Ureter (tissue), 1 donor: Measurements from ENCODE around the gene DERA. TPM values are rescaled to one million over a fixed set of nuclear protein-coding genes. Genes with fewer than 3 reads are reported as not detected.
"Not testable (repeated sequence)": the region's sequence is repeated elsewhere in the genome, so short reads cannot be mapped to it uniquely, and the experiment has no call there.

Experiments
- DNase-seq: peaks from one replicate; pipeline ENCODE4 v3.0.0-alpha.2; 2020; ENCODE audit warnings: low spot score
- total RNA-seq: library from RNA; stranded (reverse); gene quantifications from one replicate; pipeline ENCODE4 v1.2.4, GENCODE V29; 2023
- donor health status: DM: yes; HTN: yes; CAD: no.

The DERA gene
- total RNA-seq, 1 donor from 2014 or later: 23.1 TPM

DNA sequence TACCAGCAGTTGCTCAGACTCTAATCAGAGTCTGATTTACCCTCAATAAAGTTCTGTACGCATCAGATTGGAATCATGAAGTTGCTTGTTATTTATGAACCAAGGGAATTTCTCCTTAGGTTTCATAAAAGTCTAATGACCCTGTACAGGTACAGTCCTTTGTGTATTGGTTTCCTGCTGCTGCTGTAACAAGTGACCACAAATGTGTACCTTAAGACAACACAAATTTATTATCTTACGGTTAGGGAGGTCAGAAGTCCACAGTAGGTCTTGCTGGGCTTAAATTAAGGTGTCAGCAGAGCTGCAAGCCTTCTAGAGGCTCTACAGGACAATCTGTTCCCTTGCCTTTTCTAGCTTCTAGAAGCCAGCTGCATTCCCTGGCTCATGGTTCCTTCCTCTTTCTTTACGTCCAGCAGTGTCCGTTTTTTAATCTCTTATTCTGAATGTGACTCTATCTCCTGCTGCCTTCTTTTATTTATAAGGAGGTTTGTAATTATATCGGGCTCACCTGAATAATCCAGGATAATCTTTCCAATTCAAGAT lies 6.7 kb upstream of the DERA start:
- no peak for DNase-seq

DNA sequence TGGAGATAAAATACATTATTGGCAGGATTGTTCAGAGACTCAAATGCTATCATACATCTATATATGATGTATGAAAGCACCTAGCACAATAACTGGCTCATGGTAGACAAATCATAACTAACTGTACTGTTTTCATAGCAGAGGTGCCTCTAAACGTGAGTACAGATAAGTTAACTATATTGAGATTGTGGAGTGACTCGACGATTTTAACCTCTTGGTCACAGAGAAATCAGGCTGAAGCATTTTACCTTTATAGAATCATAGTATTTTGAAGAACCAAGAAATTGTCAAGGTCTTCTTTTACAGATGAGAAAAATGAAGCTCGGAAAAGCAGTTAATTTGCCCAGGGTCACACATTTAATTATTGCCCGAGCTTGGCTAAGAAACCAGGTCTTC lies 666 bp upstream of the DERA start:
- DNase-seq: no peak

DNA sequence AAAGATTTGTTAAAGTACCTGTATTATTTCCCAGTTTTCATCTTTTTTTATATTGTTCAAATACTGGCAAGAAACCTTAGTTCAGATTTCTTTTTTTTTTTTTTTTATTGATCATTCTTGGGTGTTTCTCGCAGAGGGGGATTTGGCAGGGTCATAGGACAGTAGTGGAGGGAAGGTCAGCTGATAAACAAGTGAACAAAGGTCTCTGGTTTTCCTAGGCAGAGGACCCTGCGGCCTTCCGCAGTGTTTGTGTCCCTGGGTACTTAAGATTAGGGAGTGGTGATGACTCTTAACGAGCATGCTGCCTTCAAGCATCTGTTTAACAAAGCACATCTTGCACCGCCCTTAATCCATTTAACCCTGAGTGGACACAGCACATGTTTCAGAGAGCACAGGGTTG lies 799 bp downstream of the DERA start:
- not testable (repeated sequence) for DNase-seq

DNA sequence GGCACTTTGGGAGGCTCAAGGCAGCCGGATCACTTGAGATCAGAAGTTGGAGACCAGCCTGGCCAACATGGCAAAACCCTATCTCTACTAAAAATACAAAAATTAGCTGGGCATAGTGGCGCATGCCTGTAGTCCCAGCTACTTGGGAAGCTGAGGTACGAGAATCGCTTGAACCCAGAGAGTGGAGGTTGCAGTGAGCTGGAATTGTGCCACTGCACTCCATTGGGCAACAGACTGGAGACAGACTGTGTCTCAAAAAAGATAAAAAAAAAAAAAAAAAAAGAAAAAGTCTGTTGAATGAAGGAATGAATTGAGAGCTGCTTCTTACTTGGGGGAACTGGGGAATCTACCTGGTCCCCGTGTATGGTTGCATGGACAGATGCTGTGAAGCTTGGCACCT lies 3.0 kb downstream of the DERA start:
- not testable (repeated sequence) for DNase-seq

DNA sequence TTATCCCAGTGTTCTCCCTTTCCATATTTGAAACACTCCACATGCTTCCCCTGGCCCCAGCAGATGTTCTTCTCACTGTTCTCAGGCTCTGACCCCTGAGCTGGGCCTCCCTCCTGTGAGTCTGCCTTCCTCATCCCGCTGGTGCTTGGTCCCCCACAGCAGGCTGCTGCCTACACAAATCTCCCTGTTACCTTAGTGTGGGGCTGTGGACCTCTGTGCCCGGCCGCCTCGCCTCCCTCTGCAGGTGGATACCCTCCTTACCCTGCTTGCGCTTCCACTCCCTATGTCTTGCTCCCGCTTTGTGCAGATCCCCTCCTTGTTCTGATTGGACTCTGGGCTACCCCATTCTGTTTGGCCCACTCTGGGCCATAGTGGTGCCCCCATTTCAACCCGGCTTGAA lies 6.9 kb downstream of the DERA start:
- DNase-seq: no peak

DNA sequence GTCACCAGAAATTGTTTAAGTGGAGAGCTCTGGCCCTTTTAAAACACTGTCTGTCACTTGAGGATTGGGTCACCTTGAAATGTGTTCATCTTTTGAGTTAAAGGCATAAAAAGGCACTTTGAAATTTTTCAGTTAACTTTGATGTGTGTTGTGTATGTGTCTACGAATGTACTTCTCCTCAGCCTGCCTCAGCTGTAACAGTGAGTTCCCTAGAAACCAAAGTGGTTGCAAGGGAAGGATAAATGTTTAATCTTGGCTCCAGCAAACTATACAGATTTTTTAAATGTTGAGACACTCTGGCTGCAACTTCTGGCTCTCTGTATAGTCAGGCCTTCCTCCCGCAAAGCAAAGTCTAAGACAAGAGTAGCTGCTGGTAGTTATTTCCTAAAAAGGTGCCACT lies 8.3 kb downstream of the DERA start:
- no peak for DNase-seq

DNA sequence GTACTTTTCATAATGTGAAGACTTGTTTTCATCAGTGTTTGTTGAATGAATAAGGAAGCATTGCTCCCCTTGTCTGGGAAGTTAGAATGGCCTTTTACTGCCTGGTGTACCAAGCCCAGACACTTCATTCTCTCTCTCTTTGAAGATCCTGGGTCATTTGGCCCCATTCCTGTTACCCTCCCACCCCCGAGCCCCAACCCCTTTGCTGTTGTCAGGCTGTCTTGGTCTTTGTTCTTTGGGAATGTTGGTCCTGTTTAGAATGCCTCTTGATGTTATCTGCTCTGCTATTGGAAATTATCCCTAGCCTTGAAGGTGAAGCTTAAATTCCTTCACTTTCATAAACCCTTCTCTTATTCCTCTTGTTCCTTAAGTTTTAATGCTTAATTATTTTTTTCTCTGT lies 13.8 kb downstream of the DERA start:
- no peak for DNase-seq

DNA sequence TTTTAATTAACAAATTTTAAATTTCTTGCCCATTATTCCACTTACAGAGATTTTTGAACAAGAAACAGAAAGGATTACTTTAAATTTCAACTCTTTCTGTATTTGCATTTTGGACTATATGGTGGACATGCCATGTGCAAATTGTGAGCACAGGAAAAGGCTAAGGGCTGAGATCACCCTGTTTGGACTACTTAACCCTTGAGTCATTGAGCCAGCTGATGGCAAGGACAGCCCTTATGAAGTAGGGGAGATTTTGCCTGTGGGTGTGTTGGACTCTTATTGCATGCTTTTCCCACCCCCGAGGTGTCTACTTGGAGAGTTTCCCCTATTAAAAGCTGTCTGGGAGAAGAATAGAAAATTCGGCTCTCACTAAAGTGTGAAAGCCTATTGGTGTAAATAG lies 17.2 kb downstream of the DERA start:
- DNase-seq: no peak

DNA sequence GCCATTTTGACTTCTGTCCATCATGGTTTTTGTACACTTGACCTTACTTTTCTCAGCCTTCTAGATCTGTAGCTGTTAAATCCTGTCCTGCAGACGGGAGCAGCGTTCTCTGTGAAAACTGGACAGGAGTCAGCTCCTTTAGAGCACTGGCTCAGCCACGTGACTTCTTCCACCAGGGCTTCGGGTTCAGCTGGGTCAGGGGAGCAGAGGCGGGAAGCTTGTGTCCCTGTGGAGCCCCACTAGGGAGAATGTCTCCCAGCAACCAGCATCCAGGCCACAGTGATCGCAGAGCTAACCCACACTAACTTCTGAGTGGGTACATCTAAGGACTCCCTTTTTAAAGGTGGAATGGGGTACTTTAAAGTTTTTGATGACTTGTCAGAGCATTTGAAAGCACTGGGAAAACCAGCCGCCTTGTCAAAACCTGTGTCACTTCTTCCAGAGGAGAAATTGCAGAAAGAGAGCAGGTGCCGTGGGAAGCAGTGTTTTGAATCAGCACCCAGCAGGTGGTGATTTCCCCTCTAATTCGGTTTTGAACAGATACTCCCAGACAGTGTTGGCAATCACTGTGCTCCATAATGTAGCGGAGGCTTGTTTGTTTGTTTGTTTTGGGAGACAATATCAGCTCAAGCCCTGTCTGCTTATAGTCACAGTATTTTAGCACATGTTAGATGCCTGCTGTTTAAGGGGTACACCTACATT lies 17.9 kb downstream of the DERA start:
- DNase-seq: no peak

DNA sequence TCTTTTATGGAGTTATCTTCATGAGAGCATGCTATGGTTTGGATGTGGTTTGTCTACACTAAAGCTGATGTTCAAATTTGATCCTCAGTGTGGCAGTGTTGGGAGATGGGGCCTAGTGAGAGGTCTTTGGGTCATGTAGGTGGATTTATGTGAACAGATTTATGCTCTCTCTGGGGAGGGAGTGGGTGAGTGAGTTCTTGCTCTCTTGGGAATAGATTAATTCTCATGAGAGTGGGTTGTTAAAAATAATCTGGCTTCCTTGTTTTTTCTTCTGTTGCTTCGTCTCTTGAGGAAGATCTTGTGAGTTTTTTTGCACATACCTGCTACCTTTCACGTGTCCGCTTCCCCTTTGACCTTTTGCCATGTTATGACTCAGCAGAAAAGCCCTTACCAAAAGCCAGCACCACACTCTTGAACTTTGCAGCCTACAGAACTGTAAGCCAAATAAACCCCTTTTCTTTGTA lies 20.5 kb downstream of the DERA start:
- DNase-seq: no peak

DNA sequence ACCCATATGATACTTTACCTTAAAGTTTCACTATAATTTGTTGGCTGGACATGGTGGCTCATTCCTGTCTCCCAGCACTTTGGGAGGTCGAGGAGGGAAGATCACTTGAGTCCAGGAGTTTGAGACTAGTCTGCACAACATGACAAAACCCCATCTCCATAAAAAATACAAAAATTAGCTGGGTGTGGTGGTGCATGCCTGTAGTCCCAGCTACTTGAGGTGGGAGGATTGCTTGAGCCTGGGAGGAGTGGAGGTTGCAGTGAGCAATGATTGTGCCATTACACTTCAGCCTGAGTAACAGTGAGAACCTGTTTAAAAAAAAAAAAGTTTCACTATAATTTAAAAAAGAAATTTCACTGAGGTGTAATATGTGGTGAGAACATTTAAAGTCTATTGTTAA lies 21.2 kb downstream of the DERA start:
- no peak for DNase-seq

DNA sequence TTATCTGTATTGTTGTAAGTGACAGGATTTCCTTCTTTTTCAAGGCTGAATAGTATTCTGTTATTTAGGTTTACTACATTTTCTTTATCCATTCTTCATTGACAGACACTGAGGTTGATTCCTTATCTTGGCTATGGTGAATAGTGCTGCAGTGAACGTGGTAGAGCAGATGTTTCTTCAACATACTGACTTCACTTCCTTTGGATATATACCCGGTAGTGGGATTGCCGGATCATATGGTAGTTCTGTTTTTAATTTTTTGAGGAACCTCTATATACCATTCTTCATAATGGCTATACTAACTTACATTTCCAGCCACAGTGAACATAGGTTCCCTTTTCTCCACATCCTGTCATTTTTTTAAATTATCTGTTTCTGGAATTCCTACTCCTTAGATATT lies 21.8 kb downstream of the DERA start:
- DNase-seq: no peak

DNA sequence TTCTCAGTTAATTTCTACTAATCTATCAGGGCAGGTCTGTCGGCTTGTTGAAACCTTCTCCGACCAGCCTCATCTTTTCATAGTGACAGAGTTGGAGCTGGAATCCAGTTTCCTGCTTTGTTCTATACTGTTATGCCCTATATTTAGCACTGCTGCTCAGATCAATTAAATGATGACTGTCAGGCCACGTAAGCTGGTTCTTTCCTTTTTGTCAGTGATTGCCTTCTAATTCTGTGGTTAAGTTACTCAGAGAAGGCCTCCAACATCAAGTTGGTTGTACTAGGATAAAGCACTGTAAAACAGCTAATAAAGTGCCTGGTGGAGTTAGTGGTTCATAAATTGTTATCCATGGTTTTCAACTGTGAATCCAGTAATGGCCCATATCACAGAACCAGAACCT lies 22.6 kb downstream of the DERA start:
- DNase-seq: no peak

DNA sequence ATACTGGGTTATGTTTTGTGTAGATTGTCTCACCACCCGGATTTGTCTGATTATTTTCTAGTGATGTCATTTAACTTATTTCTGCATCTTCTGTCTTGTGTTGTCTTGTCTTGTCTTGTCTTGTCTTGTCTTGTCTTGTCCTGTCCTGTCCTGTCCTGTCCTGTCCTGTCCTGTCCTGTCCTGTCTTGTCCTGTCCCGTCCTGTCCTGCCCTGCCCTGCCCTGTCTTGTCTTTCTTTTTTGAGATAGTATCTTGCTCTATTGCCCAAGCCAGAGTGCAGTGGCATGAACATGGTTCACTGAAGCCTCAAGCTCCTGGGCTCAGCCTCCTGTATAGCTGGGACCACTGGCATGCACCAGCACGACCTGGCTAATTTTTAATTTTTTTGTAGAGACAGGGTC lies 25.6 kb downstream of the DERA start:
- DNase-seq: no peak

DNA sequence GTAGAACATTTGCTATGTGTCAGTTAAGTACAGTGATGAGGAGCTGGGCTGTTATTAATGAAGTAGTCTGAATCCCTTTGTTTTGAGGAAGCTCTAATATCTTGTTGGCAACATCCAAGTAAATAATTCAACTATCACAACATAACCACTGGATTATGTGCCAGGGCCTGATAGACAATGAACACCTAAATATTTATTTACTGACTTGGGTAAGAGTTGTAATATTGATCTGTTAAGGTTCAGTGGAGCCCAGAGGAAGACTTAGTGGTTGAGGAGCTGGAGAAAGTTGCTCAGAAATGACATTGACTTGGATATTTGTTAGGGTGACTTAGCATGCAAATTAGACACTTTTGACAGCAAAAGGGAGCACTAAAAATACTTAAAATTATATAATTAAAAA lies 26.8 kb downstream of the DERA start:
- DNase-seq: no peak

DNA sequence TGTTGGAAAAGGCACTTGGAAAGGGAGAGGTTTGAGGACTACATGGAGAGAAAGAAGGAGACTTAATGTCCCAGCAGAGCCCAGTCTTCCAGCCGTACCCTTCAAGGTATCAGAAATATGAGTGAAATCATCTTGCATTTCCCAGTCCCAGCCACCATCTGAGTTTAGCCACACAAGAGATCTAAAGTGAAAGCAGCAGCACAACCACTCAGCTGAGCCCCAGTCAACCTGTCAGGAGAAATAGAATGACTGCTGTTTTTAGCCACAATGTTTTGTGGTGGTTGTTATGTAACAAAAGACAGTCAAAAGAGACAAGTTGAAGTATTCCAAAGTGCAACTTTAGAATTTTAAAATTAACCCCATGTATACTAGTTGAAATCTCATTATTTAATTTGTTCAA lies 28.0 kb downstream of the DERA start:
- no peak for DNase-seq

DNA sequence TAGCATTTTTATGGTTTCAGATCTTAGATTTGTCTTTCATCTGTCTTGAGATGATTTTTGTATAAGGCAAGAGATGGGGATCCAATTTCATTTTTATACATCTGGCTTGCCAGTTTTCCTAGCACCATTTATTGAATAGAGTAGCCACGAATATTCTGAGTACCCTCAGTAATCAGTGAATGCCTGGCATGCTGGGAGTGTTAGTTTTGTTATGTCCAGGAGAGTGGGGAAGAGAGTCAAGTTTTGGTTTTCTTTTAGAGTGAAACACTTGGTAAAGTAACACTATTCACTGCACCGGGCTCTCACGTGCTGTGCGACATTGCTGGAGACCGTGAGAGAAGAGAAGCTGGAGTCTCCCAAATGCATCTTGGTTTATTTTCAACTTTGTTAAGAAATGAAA lies 31.3 kb downstream of the DERA start:
- DNase-seq: no peak

DNA sequence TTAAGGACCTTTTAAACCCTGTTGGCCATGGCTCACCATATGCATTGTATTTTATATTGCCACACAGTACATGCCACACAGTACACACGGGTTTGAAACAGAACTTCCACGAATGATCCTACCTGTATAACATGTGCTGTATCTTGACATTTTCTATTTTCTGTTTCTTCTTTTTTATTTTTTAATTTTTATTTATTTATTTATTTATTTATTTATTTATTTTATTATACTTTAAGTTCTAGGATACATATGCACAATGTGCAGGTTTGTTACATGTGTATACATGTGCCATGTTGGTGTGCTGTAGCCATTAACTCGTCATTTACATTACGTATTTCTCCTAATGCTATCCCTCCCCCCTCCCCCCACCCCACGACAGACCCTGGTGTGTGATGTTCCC lies 32.4 kb downstream of the DERA start:
- DNase-seq: not testable (repeated sequence)

DNA sequence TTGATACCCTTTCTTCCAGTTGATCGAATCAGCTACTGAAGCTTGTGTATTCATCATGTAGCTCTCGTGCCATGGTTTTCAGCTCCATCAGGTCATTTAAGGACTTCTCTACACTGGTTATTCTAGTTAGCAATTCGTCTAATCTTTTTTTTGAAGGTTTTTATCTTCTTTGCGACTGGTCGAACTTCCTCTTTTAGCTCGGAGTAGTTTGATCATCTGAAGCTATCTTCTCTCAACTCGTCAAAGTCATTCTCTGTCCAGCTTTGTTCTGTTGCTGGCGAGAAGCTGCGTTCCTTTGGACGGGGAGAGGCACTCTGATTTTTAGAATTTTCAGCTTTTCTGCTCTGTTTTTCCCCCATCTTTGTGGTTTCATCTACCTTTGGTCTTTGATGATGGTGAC lies 37.3 kb downstream of the DERA start:
- DNase-seq: not testable (repeated sequence)

DNA sequence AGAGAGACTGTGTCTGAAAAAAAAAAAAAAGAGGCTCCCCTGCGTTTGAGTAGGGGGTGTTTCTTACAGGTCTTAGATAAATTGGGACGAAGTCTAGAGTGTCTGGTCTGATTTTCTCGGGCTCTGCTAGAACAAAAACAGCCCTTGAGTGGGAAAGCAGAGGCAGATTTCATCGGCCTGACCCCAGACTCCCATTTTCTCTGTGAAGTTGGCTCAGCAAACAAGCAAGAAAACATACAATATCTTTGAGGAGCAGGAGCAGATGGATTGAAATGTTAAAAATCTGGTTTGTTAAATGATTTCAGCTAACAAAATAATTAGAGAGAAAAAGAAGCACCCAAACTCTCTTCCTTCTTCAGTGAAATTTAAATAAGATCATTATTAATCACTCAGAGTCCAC lies 44.1 kb downstream of the DERA start:
- no peak for DNase-seq

DNA sequence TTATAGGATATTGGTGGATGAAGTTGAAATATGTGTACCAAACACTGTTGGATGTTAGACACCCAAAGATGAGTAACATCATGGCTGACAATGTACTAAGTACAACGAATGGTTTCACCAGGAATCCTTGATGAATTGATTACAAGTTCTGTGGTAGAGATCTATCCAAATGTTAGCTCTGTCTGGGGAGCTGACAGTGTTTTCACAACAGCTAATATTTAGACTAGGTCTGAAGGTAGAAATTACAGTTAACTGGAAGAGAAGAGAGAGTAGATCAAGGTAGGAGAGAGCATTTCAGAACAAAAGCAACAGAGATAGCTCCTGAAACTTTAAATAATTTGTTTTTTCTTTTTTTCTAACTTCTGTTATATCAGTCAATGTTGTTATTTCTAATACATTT lies 44.9 kb downstream of the DERA start:
- DNase-seq: no peak

DNA sequence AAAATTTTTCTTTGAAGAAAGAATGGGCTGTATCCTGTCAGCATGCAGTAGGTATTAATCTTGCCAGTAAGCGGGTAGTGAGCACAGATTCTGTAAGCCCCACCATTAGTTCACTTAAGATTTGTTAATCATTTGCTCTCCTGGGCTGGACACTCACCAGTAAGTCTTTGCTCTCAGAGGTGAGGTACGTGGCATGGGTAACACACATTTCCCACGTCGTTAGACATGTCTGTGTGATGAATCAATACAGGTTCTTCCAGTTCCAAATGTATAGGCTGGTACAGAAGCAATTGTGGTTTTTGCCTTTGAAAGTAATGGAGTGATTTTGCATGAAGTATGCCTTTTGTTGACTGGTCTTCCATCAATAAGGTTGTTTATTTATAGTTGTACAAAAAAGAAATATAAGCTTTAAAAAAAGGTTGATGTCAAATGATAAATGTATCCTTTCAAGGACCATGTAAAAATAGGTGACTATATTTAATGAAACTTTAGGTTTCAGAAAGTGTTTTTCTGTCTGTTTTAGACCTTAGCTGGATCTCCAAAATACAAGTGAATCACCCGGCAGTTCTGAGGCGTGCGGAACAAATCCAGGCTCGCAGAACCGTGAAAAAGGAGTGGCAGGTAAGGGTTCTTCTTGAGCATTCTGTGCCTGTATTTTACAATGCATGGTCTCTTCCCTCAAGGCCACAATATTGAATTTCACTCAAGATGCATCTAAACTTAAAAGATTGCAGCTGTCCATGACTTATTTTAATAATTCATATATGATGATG lies 45.5 kb downstream of the DERA start:
- peak; percentile 49 for DNase-seq

DNA sequence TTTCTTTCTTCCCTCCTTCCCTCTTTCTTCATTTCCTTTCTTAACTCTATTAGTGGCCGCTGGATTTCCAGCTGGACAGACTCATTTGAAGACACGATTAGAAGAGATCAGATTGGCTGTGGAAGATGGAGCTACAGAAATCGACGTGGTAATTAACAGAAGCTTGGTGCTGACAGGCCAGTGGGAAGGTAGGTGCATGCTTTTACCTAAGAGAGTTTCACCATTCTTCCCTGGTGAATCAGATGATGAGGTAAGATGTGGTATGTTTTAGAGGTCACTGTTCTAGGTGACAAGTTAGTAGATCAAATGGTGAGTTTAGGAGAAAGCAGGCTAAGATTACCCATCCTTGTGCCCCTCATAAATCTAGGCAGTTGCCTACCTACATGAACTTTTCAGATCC lies 51.6 kb downstream of the DERA start:
- no peak for DNase-seq
